IMR-90 (cell line): ENCODE measurements around the gene ATP5F1B. TPM values are rescaled to one million over a fixed set of nuclear protein-coding genes. Genes with fewer than 3 reads are reported as not detected.
"Not testable (repeated sequence)": the region's sequence is repeated elsewhere in the genome, so short reads cannot be mapped to it uniquely, and the experiment has no call there.

ENCODE experiments used
- ATAC-seq: fragments of 200-7000 bp; cut with Tn5 transposase; 2 replicates; pipeline ENCODE4 v1.9.1; 2020; ENCODE audit warnings: low read depth, mild to moderate bottlenecking, moderate library complexity
- BruUV-seq: library from RNA; stranded (reverse); fragments of 400-500 nt; replicated peaks from 2 replicates; lab custom pipeline; 2021; lab: Mats Ljungman, UMichigan
- CTCF ChIA-PET: fragments of 300-600 bp; formaldehyde crosslinking; extraction: SDS; loops from one replicate; lab custom pipeline; 2021; ENCODE audit warnings: antibody characterized with exemption; lab: Yijun Ruan, JAX
- POLR2A ChIA-PET: fragments of 300-600 bp; sonication (Branson Sonifier 250); formaldehyde crosslinking; loops from one replicate; lab custom pipeline; 2022; ENCODE audit warnings: antibody characterized with exemption; ENCODE audit not compliant: unreplicated experiment; lab: Charles Lee
- DNase-seq: peaks from one replicate; pipeline ENCODE4 v3.0.0; 2013
- H2AFZ ChIP-seq: replicated peaks from 2 replicates; pipeline ENCODE3; 2013; ENCODE audit warnings: low read length, mild to moderate bottlenecking; ENCODE audit not compliant: poor library complexity
- H2AK5ac ChIP-seq: 2 replicates; pipeline ENCODE4 v1.6.1; 2013; ENCODE audit warnings: low read depth, low read length, inconsistent platforms
- H2AK9ac ChIP-seq: replicated peaks from 2 replicates; pipeline ENCODE3; 2013; ENCODE audit warnings: mild to moderate bottlenecking, low read depth, low read length, moderate library complexity; ENCODE audit not compliant: poor library complexity
- H2BK120ac ChIP-seq: 2 replicates; pipeline ENCODE4 v1.6.1; 2013; ENCODE audit warnings: low read depth, low read length, inconsistent platforms
- H2BK15ac ChIP-seq: 3 replicates; pipeline ENCODE4 v1.6.1; 2013; ENCODE audit warnings: low read depth, low read length, inconsistent platforms
- H2BK20ac ChIP-seq: 2 replicates; pipeline ENCODE4 v1.6.1; 2013; ENCODE audit warnings: low read depth, mild to moderate bottlenecking, inconsistent platforms, low read length, moderate library complexity
- H2BK5ac ChIP-seq: 2 replicates; pipeline ENCODE4 v1.6.1; 2013; ENCODE audit warnings: mild to moderate bottlenecking, low read depth, low read length, inconsistent platforms; ENCODE audit not compliant: poor library complexity, severe bottlenecking
- H3K14ac ChIP-seq: replicated peaks from 2 replicates; pipeline ENCODE4 v1.6.1; 2013; ENCODE audit warnings: low read depth, low read length, inconsistent platforms
- H3K18ac ChIP-seq: 2 replicates; pipeline ENCODE4 v1.6.1; 2013; ENCODE audit warnings: low read depth, low read length, control low read depth
- H3K23ac ChIP-seq: 2 replicates; pipeline ENCODE4 v1.6.1; 2013; ENCODE audit warnings: low read depth, low read length, inconsistent platforms
- H3K27ac ChIP-seq: 2 replicates; pipeline ENCODE4 v1.5.1; 2013; ENCODE audit warnings: mild to moderate bottlenecking, control low read depth, low read length; ENCODE audit not compliant: insufficient read depth
- H3K27me3 ChIP-seq: 2 replicates; pipeline ENCODE4 v1.6.1; 2013; ENCODE audit warnings: low read length; ENCODE audit not compliant: control insufficient read depth, insufficient read depth
- H3K36me3 ChIP-seq: 2 replicates; pipeline ENCODE4 v1.6.1; 2013; ENCODE audit warnings: low read length, mixed read lengths; ENCODE audit not compliant: control insufficient read depth, insufficient read depth
- H3K4ac ChIP-seq: 2 replicates; pipeline ENCODE4 v1.6.1; 2013; ENCODE audit warnings: low read depth, low read length, inconsistent platforms
- H3K4me1 ChIP-seq: 2 replicates; pipeline ENCODE4 v1.6.1; 2013; ENCODE audit warnings: low read length, mixed read lengths; ENCODE audit not compliant: control insufficient read depth, insufficient read depth
- H3K4me2 ChIP-seq: 2 replicates; pipeline ENCODE4 v1.6.1; 2013; ENCODE audit warnings: low read depth, mild to moderate bottlenecking, control low read depth, low read length, moderate library complexity
- H3K4me3 ChIP-seq: 2 replicates; pipeline ENCODE4 v1.5.1; 2013; ENCODE audit warnings: low read depth, mild to moderate bottlenecking, control low read depth, low read length, moderate library complexity; ENCODE audit not compliant: insufficient read depth
- H3K56ac ChIP-seq: 2 replicates; pipeline ENCODE4 v1.6.1; 2013; ENCODE audit warnings: low read length, inconsistent platforms; ENCODE audit not compliant: insufficient read depth; ENCODE audit errors: extremely low read depth
- H3K79me1 ChIP-seq, 2 experiments: 2 replicates each; pipeline ENCODE4 v1.6.1; 2013; ENCODE audit warnings: low read length in 2 of 2, inconsistent platforms in 1 of 2, low read depth in 1 of 2
- H3K9ac ChIP-seq: 2 replicates; pipeline ENCODE4 v1.6.1; 2013; ENCODE audit warnings: low read depth, low read length, control low read depth
- H3K9me1 ChIP-seq: 2 replicates; pipeline ENCODE4 v1.6.1; 2013; ENCODE audit warnings: low read length, inconsistent platforms; ENCODE audit not compliant: insufficient read depth
- H3K9me3 ChIP-seq: 2 replicates; pipeline ENCODE4 v1.6.1; 2013; ENCODE audit warnings: low read length; ENCODE audit not compliant: control insufficient read depth, insufficient read depth
- H4K20me1 ChIP-seq: 2 replicates; pipeline ENCODE4 v1.6.1; 2013; ENCODE audit warnings: low read length, inconsistent platforms; ENCODE audit not compliant: insufficient read depth
- H4K5ac ChIP-seq: 2 replicates; pipeline ENCODE4 v1.6.1; 2013; ENCODE audit warnings: mild to moderate bottlenecking, low read depth, low read length, control low read depth
- H4K8ac ChIP-seq, 2 experiments: 2 replicates each; pipeline ENCODE4 v1.6.1; 2013; ENCODE audit warnings: low read depth in 2 of 2, low read length in 2 of 2, control low read depth in 1 of 2, inconsistent platforms in 1 of 2
- H4K91ac ChIP-seq: 2 replicates; pipeline ENCODE4 v1.6.1; 2013; ENCODE audit warnings: low read depth, low read length, inconsistent platforms; ENCODE audit not compliant: insufficient read depth
- MXI1 ChIP-seq: IDR thresholded peaks from 2 replicates; pipeline ENCODE4 v1.6.1; 2012; ENCODE audit warnings: low read depth, mild to moderate bottlenecking, low read length, moderate library complexity, borderline replicate concordance
- POLR2A ChIP-seq: IDR thresholded peaks from 2 replicates; pipeline ENCODE4 v1.6.1; 2012; ENCODE audit warnings: mild to moderate bottlenecking, low read depth, low read length
- SMC3 ChIP-seq: fragments of 150-350 bp; IDR thresholded peaks from 2 replicates; pipeline ENCODE4 v1.6.1; 2016; ENCODE audit warnings: low read depth, mild to moderate bottlenecking, antibody characterized with exemption, low read length, moderate library complexity
- WGBS, 2 experiments: methylation state at CpG; one replicate each; pipeline versions ENCODE4 v1.1.5 to v1.1.7; 2013; ENCODE audit warnings: missing lambda C conversion rate in 2 of 2; ENCODE audit not compliant: insufficient read length in 1 of 2; ENCODE audit errors: extremely low coverage in 2 of 2; 5-methylcytosine and 5-hydroxymethylcytosine counted together
- dilution Hi-C: fragments of 300-500 bp; cut with HindIII; formaldehyde crosslinking; loops from one replicate; pipeline ENCODE4 v1.14.3; 2018; ENCODE audit warnings: low sequenced_read_pairs; ENCODE audit not compliant: unreplicated experiment
- in situ Hi-C: fragments of 300-500 bp; cut with MboI; formaldehyde crosslinking; loops from 3 replicates; pipeline ENCODE4 v1.14.3; 2019; ENCODE audit warnings: low sequenced_read_pairs, inconsistent platforms, mixed read lengths
- intact Hi-C: fragments of 100-400 bp; cut with micrococcal nuclease; formaldehyde crosslinking; loops from 2 replicates; pipeline ENCODE4 v1.10.0; 2022
- polyA plus RNA-seq, 3 experiments: library from polyadenylated mRNA; depleted of rRNA; stranded (reverse); fragments of >200 nt; gene quantifications; 2 replicates each; pipeline ENCODE4 v1.2.3, GENCODE V29; 2012; ENCODE audit warnings: low replicate concordance in 1 of 3
- total RNA-seq: library from RNA; depleted of rRNA; stranded (reverse); fragments of >200 nt; gene quantifications from 2 replicates; pipeline ENCODE4 v1.2.3, GENCODE V29; 2012
- TF ChIP-seq, protein P1 (sequence below): fragments of 150-350 bp; IDR thresholded peaks from 2 replicates; pipeline ENCODE4 v1.6.1; 2017; ENCODE audit warnings: mild to moderate bottlenecking, antibody characterized with exemption, low read length, low read depth

ATP5F1B gene
- total and polyA plus RNA-seq, 2 of the 4 experiments (the other 2 are of a cell fraction), result 812 to 915 TPM

GRCh38 chr12:56657416-56658379, 11.9 kb upstream of the ATP5F1B start:
- no peaks in the 10 kb centered on the region for H3K4me1 ChIP-seq
- no peak overlapping the region for H4K5ac ChIP-seq
- ATAC-seq, result no peak; the same call in 1 of the 2 replicates
- H3K18ac ChIP-seq, result no peak overlapping the region
- H3K27me3 ChIP-seq, result no peaks in the 10 kb centered on the region
- no peak overlapping the region for H4K91ac ChIP-seq
- H2AK9ac ChIP-seq, result no peak overlapping the region
- no peak overlapping the region for H2AK5ac ChIP-seq
- TF ChIP-seq SMC3, result no peak
- TF ChIP-seq, protein P1, sequence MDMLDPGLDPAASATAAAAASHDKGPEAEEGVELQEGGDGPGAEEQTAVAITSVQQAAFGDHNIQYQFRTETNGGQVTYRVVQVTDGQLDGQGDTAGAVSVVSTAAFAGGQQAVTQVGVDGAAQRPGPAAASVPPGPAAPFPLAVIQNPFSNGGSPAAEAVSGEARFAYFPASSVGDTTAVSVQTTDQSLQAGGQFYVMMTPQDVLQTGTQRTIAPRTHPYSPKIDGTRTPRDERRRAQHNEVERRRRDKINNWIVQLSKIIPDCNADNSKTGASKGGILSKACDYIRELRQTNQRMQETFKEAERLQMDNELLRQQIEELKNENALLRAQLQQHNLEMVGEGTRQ, result no peak
- no peak for TF ChIP-seq MXI1
- TF ChIP-seq POLR2A, result no peak
- no peak overlapping the region for H3K23ac ChIP-seq
- WGBS, 2 experiments, result no CpG with 5 or more reads among the region's 7 CpGs
- peaks cover 7% of the 10 kb centered on the region; the same call in 1 of the 2 replicates for H3K36me3 ChIP-seq
- no peak overlapping the region for H3K9ac ChIP-seq
- H3K4me3 ChIP-seq, result no peak overlapping the region
- H4K8ac ChIP-seq, result no peak overlapping the region
- H2BK20ac ChIP-seq, result no peak overlapping the region
- H3K79me1 ChIP-seq, result peaks cover 5 to 10% of the 10 kb centered on the region in 2 experiments; a peak in 3 of 4 replicates
- no peak overlapping the region for H3K56ac ChIP-seq
- intact Hi-C loops (no loop called here), dilution Hi-C loops (no loop called here), in situ Hi-C loops (no loop called here)
- H2BK120ac ChIP-seq, result no peak overlapping the region
- CTCF ChIA-PET, result no interaction called here
- no peaks in the 10 kb centered on the region for H3K9me1 ChIP-seq
- H3K27ac ChIP-seq, result no peak overlapping the region
- H2BK15ac ChIP-seq, result no peak overlapping the region
- BruUV-seq, result no TSS peak
- no peak overlapping the region for H3K4me2 ChIP-seq
- no peak overlapping the region for H2AFZ ChIP-seq
- no peaks in the 10 kb centered on the region for H4K20me1 ChIP-seq
- no peak overlapping the region for H2BK5ac ChIP-seq
- DNase-seq, result no peak
- no peak overlapping the region for H3K4ac ChIP-seq
- H3K14ac ChIP-seq, result no peak overlapping the region
- H3K9me3 ChIP-seq, result peaks cover 4% of the 10 kb centered on the region; the same call in 1 of the 2 replicates
- POLR2A ChIA-PET, result no interaction called here

- ATAC-seq, BruUV-seq, POLR2A ChIA-PET, DNase-seq, H3K9me3 ChIP-seq, CTCF ChIA-PET, H3K23ac ChIP-seq, H3K9ac ChIP-seq, H2AK5ac ChIP-seq, H3K79me1 ChIP-seq, H3K4me2 ChIP-seq, H2AK9ac ChIP-seq, H4K20me1 ChIP-seq, H3K4ac ChIP-seq, H3K14ac ChIP-seq, H2BK120ac ChIP-seq, H3K18ac ChIP-seq, H4K5ac ChIP-seq, H3K9me1 ChIP-seq, intact Hi-C loops, H3K36me3 ChIP-seq, H3K27ac ChIP-seq, H2AFZ ChIP-seq, H2BK5ac ChIP-seq, H2BK20ac ChIP-seq, H3K4me3 ChIP-seq, H3K4me1 ChIP-seq, H3K27me3 ChIP-seq, H2BK15ac ChIP-seq, in situ Hi-C loops, H3K56ac ChIP-seq, H4K8ac ChIP-seq, dilution Hi-C loops, H4K91ac ChIP-seq: not testable (repeated sequence)
- WGBS, 2 experiments, result 100% methylated on average over 4 of the region's 5 CpGs; no CpG with 5 or more reads in 1 of the 2 experiments
Measured at GRCh38 chr12:56653781-56654180, 8.0 kb upstream of the ATP5F1B start.
